Superior temporal gyrus (tissue), 1 donor: Measurements from ENCODE around the gene SUMO4.

Experiments used
- DNase-seq: peaks from one replicate; pipeline ENCODE4 v3.0.0-alpha.2; 2016; ENCODE audit errors: extremely low spot score

SUMO4 gene

GRCh38 chr6:149400050-149400449 lies at the start of gene SUMO4:
Gene SUMO4 (plus strand): TSS chr6:149400262. CDS start chr6:149400392, 130 bp downstream.
- DNase-seq: no peak

- DNase-seq: no peak
These were observed 46.1 kb upstream of the SUMO4 start for GRCh38 chr6:149354009-149354408.

- no peak for DNase-seq
These were observed 43.8 kb upstream of the SUMO4 start for GRCh38 chr6:149356081-149356750.

GRCh38 chr6:149357726-149358538 lies 42.1 kb upstream of the SUMO4 start:
- DNase-seq: no peak

- DNase-seq: no peak
These were observed 40.6 kb upstream of the SUMO4 start for GRCh38 chr6:149359440-149359839.

- no peak for DNase-seq
These were observed 39.5 kb upstream of the SUMO4 start for GRCh38 chr6:149360536-149360935.

- no peak for DNase-seq
These were observed 37.8 kb upstream of the SUMO4 start for GRCh38 chr6:149362289-149362688.

- DNase-seq: no peak
These were observed 36.9 kb upstream of the SUMO4 start for GRCh38 chr6:149363154-149363553.

- DNase-seq: no peak
These were observed 35.5 kb upstream of the SUMO4 start for GRCh38 chr6:149364557-149364956.

- DNase-seq: no peak
These were observed 34.9 kb upstream of the SUMO4 start for GRCh38 chr6:149365197-149365596.

- no peak for DNase-seq
These were observed 33.7 kb upstream of the SUMO4 start for GRCh38 chr6:149366267-149366921.

- DNase-seq: no peak
These were observed 32.0 kb upstream of the SUMO4 start for GRCh38 chr6:149368065-149368464.

- no peak for DNase-seq
These were observed 28.9 kb upstream of the SUMO4 start for GRCh38 chr6:149371154-149371553.

- no peak for DNase-seq
These were observed 28.0 kb upstream of the SUMO4 start for GRCh38 chr6:149372062-149372461.

GRCh38 chr6:149373511-149373910 lies 26.6 kb upstream of the SUMO4 start:
- no peak for DNase-seq

GRCh38 chr6:149379977-149380376 lies 20.1 kb upstream of the SUMO4 start:
- no peak for DNase-seq

- DNase-seq: no peak
These were observed 19.5 kb upstream of the SUMO4 start for GRCh38 chr6:149380523-149380922.

- DNase-seq: no peak
These were observed 16.7 kb upstream of the SUMO4 start for GRCh38 chr6:149383371-149383770.

GRCh38 chr6:149384464-149384863 lies 15.6 kb upstream of the SUMO4 start:
- DNase-seq: no peak

- DNase-seq: no peak
These were observed 13.9 kb upstream of the SUMO4 start for GRCh38 chr6:149385998-149386646.

- DNase-seq: no peak
These were observed 12.1 kb upstream of the SUMO4 start for GRCh38 chr6:149387779-149388512.
